ENCODE results near the gene FRS3.

DNA sequence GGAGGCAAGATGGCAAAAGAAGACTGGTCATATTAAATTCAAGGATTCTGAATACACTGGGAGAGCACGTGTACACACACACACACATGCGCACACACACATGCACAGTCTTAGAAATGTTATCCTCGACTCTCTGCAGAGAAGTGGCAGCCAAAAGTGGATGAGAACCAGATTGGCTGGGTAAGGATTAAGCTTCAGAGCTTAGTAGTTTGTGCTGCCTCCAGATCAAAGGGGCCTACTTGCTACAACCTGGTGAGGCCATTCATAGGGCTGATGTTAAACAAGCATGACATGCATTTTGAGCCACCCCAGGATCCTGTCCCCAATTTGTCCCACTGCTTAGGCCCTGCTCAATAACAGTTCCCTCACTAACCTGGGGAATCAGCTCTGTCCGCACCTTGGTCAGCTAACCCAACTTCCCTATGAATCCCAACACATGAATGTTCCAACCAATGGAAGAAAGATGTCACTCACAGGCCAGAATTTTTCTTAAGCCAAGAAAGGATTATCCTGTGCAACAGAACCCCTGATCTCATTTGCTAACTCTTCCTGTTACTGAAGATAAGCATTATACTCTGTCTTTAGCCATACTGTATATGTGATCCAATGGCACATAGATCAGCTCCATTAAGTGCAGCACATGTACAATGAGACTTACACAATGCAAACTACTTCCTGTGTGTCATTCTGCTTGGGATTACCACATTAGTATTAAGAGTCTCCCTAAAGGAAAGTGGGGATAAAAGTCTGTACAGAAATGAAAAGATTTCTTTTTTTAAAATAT, 38.8 kb upstream of the FRS3 start:
- TF ChIP-seq, protein P1, sequence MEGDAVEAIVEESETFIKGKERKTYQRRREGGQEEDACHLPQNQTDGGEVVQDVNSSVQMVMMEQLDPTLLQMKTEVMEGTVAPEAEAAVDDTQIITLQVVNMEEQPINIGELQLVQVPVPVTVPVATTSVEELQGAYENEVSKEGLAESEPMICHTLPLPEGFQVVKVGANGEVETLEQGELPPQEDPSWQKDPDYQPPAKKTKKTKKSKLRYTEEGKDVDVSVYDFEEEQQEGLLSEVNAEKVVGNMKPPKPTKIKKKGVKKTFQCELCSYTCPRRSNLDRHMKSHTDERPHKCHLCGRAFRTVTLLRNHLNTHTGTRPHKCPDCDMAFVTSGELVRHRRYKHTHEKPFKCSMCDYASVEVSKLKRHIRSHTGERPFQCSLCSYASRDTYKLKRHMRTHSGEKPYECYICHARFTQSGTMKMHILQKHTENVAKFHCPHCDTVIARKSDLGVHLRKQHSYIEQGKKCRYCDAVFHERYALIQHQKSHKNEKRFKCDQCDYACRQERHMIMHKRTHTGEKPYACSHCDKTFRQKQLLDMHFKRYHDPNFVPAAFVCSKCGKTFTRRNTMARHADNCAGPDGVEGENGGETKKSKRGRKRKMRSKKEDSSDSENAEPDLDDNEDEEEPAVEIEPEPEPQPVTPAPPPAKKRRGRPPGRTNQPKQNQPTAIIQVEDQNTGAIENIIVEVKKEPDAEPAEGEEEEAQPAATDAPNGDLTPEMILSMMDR (conservative IDR thresholded peaks at IDR 0.05; ENCODE audit: low read length) = no peak
- no peak for TF ChIP-seq EZH2phosphoT487 (IDR thresholded peaks at IDR 0.05; ENCODE audit: borderline replicate concordance)
